Activated CD8-positive, alpha-beta T cell treated with anti-CD3 and anti-CD28 coated beads, Interleukin-2, amount 10 ng/mL, durations not matched to agents 7 days and 5 days (primary cell): ENCODE data around the gene RBFOX2. TPM values are rescaled to one million over a fixed set of nuclear protein-coding genes. Genes with fewer than 3 reads are reported as not detected.

ENCODE experiments used
- ATAC-seq: fragments of 150-1000 bp; cut with Tn5 transposase; one replicate; pipeline ENCODE4 v1.10.0; 2021; ENCODE audit warnings: moderate library complexity
- CTCF ChIA-PET: fragments of 350-600 bp; sonication (Branson Sonifier 250); formaldehyde crosslinking; loops from one replicate; lab custom pipeline; 2021; ENCODE audit warnings: antibody characterized with exemption; lab: Charles Lee
- POLR2A ChIA-PET: fragments of 350-600 bp; sonication (Branson Sonifier 250); formaldehyde crosslinking; loops from one replicate; lab custom pipeline; 2021; ENCODE audit warnings: antibody characterized with exemption; lab: Charles Lee
- DNase-seq: peaks from one replicate; pipeline ENCODE4 v3.0.0-alpha.2; 2020
- H3K27ac Mint-ChIP-seq: one replicate; pipeline ENCODE4 v1.8.0; 2021; ENCODE audit warnings: mild to moderate bottlenecking, mixed read lengths
- H3K27me3 Mint-ChIP-seq: one replicate; pipeline ENCODE4 v1.8.0; 2021; ENCODE audit warnings: low read depth, mixed read lengths
- H3K36me3 Mint-ChIP-seq: one replicate; pipeline ENCODE4 v1.8.0; 2021; ENCODE audit warnings: low read depth, mixed read lengths
- H3K4me1 Mint-ChIP-seq: one replicate; pipeline ENCODE4 v1.8.0; 2021; ENCODE audit warnings: low read depth, mixed read lengths
- H3K4me3 Mint-ChIP-seq: one replicate; pipeline ENCODE4 v1.8.0; 2021; ENCODE audit warnings: mild to moderate bottlenecking, mixed read lengths
- H3K9me3 Mint-ChIP-seq: one replicate; pipeline ENCODE4 v1.8.0; 2022; ENCODE audit warnings: mixed read lengths; ENCODE audit not compliant: insufficient read depth
- total RNA-seq, 2 experiments: library from RNA; stranded (reverse); gene quantifications; one replicate each; pipeline ENCODE4 v1.2.3, GENCODE V29; 2021

RBFOX2 gene
- total RNA-seq, 2 experiments from 2014 or later, result 0.03 to 0.37 TPM

DNA sequence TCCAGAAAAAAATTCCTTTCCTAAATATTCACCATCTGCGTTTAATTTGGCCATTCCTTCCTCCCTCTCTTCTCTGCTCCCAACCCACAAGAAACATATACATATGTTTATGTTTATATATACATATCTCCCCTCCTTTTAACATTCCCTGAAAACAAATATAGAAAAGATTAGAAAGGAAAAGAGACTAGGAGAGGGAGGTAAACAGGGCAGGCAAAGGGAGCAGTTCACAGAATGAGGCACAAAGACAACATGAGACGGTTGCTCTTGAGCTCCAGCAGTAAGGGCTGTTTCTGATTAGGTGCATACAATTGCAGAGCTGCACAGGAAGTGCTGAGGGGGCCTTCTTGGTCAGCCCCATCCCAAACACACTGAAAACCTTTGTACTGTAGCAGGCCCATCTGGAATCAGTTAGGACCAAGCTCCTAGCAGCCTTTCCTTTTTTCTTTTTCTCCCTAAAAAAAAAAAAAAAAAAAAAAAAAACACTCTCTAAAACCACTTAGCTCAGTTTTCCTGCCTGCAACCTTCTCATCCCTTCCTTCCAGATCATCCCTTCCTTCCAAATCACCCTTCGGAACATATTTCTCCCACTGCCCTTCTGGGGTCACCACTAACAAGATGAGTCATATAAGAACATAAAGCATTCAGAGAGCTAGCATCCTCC is 57.0 kb downstream of the RBFOX2 start:
- POLR2A ChIA-PET, result no interaction called here
- no peaks in the 10 kb centered on the region for H3K4me1 Mint-ChIP-seq

DNA sequence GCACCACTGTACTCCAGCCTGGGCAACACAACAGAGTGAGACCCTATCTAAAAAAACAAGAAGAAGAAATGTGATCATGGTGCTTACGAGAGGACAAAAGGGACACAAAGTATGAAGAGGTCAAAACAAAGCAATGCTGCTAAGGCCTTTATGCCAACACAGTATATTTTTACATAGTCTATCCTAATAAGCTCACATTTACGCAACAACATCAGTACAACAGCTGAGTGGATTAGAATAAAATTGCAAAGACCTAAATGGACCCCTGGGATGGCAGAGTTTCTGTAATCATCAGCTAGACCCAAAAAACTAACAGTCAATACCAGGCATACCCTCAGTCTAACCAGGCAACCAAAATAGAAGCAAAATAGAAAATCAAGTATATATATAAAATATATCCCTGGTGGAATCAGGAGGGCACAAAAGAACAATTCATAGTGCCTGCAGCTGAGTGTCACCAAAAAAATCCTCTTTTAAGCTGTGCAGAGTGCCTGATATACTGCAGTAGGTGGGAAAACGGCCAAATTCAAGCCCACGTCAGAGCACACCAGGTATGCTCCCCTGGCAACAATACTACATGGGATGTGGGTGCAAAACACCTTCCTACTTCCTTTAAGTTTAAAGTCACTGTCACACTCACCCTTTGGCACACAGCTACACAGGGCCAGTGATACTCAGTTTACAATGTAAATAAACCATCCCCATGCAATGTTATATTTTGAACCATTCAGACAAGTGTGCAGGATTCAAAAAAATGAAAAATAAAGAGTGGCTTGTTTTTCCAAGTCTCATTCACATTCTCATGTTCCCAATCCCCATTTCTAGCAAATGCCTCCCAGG is 57.8 kb downstream of the RBFOX2 start:
- Mint-ChIP-seq H3K27me3 (peaks cover 14% of the 10 kb centered on the region), H3K9me3 (no peaks in the 10 kb centered on the region), H3K4me1 (no peaks in the 10 kb centered on the region), H3K36me3 (no peaks in the 10 kb centered on the region), H3K27ac (no peak overlapping the region), H3K4me3 (no peak overlapping the region)
- ChIA-PET POLR2A (no interaction called here), CTCF (interaction anchor here (5.4 kb wide), 1 partner anchor 95 kb away, joined by 15 read pairs; no protein-coding TSS in a partner anchor)
- DNase-seq (no peak), ATAC-seq (no peak)

More for the DNA sequence above, 57.0 kb downstream of the RBFOX2 start:
- no peak for DNase-seq
- no peak overlapping the region for H3K27ac Mint-ChIP-seq
- H3K36me3 Mint-ChIP-seq, result no peaks in the 10 kb centered on the region
- H3K4me3 Mint-ChIP-seq, result no peak overlapping the region
- no peak for ATAC-seq
- CTCF ChIA-PET, result interaction anchor here (5.4 kb wide), 1 partner anchor 94 kb away, joined by 15 read pairs; no protein-coding TSS in a partner anchor
- H3K27me3 Mint-ChIP-seq, result peaks cover 15% of the 10 kb centered on the region
- no peaks in the 10 kb centered on the region for H3K9me3 Mint-ChIP-seq

DNA sequence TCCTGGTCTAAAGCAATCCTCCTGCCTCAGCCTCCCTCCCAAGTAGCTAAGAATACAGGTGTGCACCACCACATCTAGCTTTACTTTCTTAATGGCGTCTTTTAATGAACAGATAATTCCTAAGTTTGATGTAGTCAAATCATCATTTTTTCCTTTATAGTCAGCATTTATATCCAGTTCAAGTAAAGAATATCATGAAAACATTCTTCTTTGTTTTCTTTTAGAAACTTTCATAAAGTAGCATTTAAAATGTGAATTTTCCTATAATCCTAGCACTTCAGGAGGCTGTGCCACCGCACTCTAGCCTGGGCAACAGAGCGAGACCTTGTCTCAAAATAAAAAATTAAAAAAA is 61.6 kb downstream of the RBFOX2 start:
- no peak overlapping the region for H3K27ac Mint-ChIP-seq
- H3K36me3 Mint-ChIP-seq, result no peaks in the 10 kb centered on the region
- no peaks in the 10 kb centered on the region for H3K9me3 Mint-ChIP-seq
- peaks cover 14% of the 10 kb centered on the region for H3K27me3 Mint-ChIP-seq
- ATAC-seq (no peak), DNase-seq (no peak)
- ChIA-PET CTCF (interaction anchor here (1.4 to 5.4 kb wide), 3 partner anchors 12 to 157 kb away, joined by 3 to 15 read pairs (median 5); no protein-coding TSS in a partner anchor), POLR2A (interaction anchor here (1.0 kb wide), 1 partner anchor 16 kb away, joined by 3 read pairs; no protein-coding TSS in a partner anchor)
- H3K4me3 Mint-ChIP-seq, result no peak overlapping the region
- no peaks in the 10 kb centered on the region for H3K4me1 Mint-ChIP-seq

DNA sequence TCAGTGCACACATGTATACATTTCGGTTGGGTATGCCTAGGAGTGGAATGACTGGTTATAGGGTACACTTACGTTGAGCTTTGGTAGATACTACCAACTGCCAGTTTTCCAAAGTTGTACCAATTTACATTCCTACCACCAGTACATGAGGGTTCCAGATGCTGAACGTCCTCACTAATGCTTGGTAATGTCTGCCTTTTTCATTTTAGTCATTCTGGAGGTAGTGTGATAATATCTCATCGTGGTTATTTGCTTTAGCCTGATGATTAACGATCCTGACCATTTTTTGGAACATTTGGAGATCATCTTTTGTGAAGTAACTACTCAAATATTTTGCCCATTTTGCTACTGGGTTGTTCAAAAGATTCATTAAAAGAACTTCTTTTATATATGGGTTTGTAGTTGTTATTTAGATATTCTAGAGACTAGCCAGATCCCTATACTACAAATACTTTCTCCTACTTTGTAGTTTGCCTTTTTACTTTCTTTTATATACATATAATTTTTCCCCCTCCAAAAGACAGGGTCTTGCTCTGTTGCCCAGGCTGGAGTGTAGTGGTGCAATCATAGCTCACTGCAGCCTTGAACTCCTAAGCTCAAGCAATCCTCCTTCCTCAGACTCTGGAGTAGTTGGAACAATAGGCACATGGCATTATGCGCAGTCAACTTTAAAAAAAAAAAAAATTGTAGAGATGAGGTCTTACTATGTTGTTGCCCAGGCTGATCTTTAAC is 62.1 kb downstream of the RBFOX2 start:
- ChIA-PET POLR2A (interaction anchor here (1.0 kb wide), 1 partner anchor 15 kb away, joined by 3 read pairs; no protein-coding TSS in a partner anchor), CTCF (interaction anchor here (1.4 to 5.4 kb wide), 4 partner anchors 12 to 158 kb away, joined by 3 to 15 read pairs (median 4); no protein-coding TSS in a partner anchor)
- H3K27me3 Mint-ChIP-seq, result peaks cover 14% of the 10 kb centered on the region

DNA sequence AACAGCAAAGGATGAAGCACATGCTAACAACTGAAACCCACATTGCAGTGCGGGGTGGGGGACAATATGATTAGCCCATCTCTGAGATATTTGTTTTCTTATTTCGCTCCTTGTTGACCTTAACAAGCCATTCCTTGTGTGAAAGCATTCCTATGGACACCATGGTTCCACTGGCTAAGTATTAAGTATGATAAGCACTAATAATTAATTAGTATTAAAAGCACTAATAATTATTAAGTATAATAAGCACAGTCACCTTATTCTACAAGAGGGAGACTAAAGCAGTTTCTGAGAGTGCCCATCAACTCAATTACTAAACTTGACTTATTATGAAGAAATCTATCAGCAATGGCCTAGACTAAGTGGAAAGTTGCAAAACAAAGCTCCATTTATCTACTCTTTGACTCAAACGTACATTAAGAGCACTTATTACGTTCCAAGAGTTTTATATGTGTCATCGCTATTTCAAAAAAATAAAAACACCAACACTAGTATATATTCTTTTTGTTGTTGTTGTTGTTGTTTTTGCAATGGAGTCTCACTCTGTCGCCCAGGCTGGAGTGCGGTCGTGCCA is 65.3 kb downstream of the RBFOX2 start:
- Mint-ChIP-seq H3K4me1 (no peaks in the 10 kb centered on the region), H3K4me3 (no peak overlapping the region), H3K27ac (no peak overlapping the region), H3K27me3 (peaks cover 15% of the 10 kb centered on the region), H3K36me3 (no peaks in the 10 kb centered on the region), H3K9me3 (no peaks in the 10 kb centered on the region)
- POLR2A ChIA-PET, result no interaction called here
- ATAC-seq, result no peak
- DNase-seq, result no peak
- CTCF ChIA-PET, result interaction anchor here (0.9 to 1.5 kb wide), 2 partner anchors 102 kb away, joined by 3 to 4 read pairs; no protein-coding TSS in a partner anchor

More for the DNA sequence above, 62.1 kb downstream of the RBFOX2 start:
- Mint-ChIP-seq H3K4me3 (no peak overlapping the region), H3K27ac (no peak overlapping the region), H3K36me3 (no peaks in the 10 kb centered on the region), H3K9me3 (no peaks in the 10 kb centered on the region), H3K4me1 (no peaks in the 10 kb centered on the region)
- DNase-seq (no peak), ATAC-seq (no peak)

DNA sequence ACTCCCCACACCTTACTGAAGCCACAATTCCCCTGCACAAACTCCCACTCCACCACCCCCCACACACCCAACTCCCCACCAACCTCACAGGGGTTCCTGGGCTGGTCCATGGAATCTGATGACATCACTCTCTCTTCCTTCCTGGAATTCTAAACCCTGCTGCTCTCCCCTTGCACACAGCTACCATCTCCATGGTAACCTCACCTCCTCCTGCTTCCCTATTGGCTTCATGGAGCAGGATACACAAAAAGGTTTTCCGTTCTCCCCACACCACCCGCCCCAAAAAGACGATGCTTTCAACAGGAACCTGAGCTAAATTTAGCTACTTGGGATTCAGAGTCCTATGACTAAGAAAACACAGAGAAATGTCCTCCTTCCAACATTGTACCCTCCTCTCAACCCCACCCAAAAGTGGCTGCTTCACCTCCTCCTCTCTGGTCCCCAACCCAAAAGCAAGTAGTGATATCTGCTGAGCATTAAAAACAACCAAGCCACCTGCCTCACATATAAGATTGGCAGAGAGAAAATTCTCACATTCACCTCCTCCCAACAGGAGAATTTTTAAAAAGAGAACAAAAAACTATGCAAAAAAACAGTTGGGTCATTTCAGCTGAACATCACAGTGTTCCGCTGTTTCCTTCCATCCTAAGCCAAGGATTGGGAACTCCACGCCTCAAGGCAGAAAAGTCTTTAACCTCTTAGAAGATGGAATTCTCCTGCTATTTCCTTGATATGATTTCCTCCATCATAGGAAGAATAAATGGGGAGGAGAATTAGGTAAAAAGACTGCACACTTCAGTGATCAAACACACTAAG is 66.9 kb downstream of the RBFOX2 start:
- Mint-ChIP-seq H3K36me3 (no peaks in the 10 kb centered on the region), H3K27ac (no peak overlapping the region), H3K9me3 (no peaks in the 10 kb centered on the region), H3K4me3 (no peak overlapping the region), H3K27me3 (peaks cover 12% of the 10 kb centered on the region), H3K4me1 (no peaks in the 10 kb centered on the region)
- ChIA-PET CTCF (interaction anchor here (1.5 kb wide), 1 partner anchor 104 kb away, joined by 4 read pairs; no protein-coding TSS in a partner anchor), POLR2A (no interaction called here)
- ATAC-seq (no peak), DNase-seq (no peak)

DNA sequence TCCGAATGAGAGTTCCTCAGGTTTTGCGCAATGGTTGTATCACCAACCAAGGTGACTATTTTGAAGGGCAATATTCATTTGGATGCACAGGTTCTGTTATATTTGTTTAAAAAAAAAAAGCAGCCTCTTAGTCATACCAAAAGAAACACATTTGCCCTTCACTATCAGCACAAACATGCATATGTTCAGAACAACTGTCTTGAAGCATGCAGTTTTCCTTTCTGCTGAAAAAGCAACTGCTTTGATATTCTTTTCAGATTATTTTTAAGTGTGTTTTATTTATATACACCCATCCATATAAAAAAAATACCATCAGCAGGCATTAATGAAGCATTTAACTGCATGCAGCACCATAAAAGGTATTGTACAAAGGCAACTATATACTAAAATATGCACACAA is 67.8 kb downstream of the RBFOX2 start:
- Mint-ChIP-seq H3K36me3 (no peaks in the 10 kb centered on the region), H3K27me3 (peaks cover 11% of the 10 kb centered on the region), H3K4me3 (no peak overlapping the region), H3K4me1 (no peaks in the 10 kb centered on the region), H3K9me3 (no peaks in the 10 kb centered on the region), H3K27ac (no peak overlapping the region)
- ChIA-PET POLR2A (no interaction called here), CTCF (interaction anchor here (0.9 kb wide), 1 partner anchor 105 kb away, joined by 4 read pairs; no protein-coding TSS in a partner anchor)
- no peak for ATAC-seq
- DNase-seq, result no peak

DNA sequence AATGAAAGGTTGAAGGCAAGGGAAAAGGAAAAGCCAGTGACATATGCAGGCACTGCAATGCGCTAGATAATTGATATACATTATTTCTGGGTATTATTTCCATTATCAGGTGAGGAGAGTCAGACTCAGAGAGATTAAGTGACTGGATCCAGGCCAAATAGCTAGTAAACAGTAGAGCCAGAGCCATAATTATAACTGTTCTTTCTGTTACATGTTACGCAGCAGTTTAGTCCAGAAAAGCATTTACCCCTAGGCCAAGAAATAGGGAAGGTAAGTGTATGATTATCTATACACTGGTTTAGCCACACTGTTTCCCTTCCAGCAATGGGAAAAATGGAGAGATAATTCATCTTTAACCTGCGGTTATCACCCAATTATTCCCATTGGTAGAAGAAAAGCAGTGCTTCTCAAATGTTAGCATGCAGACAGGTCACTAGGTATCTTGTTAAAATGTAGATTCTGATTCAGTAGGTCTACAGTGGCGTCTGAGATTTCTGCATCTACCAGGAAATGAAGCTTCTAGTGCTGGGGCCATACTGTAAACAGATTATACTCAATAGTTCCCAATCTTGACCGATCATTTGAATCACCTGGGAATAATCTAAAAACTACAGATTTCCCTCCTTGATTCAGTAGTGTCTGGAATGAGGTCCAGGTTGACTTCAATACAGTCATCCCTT is 69.4 kb downstream of the RBFOX2 start:
- ATAC-seq (no peak), DNase-seq (no peak)
- no peak overlapping the region for H3K4me3 Mint-ChIP-seq
- H3K27me3 Mint-ChIP-seq, result peaks cover 11% of the 10 kb centered on the region
- ChIA-PET POLR2A (no interaction called here), CTCF (no interaction called here)
- no peaks in the 10 kb centered on the region for H3K4me1 Mint-ChIP-seq
- no peak overlapping the region for H3K27ac Mint-ChIP-seq
- no peaks in the 10 kb centered on the region for H3K9me3 Mint-ChIP-seq
- H3K36me3 Mint-ChIP-seq, result no peaks in the 10 kb centered on the region

DNA sequence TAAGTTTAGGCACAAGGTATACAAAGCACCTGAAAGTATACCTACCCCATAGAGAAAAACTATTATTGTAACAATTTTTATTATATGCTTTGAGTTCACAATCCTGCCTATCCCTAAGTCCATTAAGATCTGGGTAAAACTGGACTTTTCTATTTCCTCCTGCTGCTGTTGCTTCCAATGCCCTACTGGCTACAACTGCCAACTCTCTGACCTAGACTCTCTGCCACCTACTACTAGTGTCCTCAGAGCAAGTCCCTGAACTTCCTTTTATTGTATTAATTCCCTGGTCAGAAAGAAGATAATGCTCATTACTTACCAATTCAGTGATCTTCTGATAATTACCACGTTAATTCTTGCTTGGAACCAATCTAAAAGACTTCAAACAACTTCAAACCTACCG is 70.3 kb downstream of the RBFOX2 start:
- DNase-seq, result no peak
- ChIA-PET POLR2A (no interaction called here), CTCF (no interaction called here)
- no peaks in the 10 kb centered on the region for H3K9me3 Mint-ChIP-seq
- no peaks in the 10 kb centered on the region for H3K4me1 Mint-ChIP-seq
- peaks cover 11% of the 10 kb centered on the region for H3K27me3 Mint-ChIP-seq
- ATAC-seq, result no peak
- H3K36me3 Mint-ChIP-seq, result no peaks in the 10 kb centered on the region
- no peak overlapping the region for H3K4me3 Mint-ChIP-seq
- H3K27ac Mint-ChIP-seq, result no peak overlapping the region

DNA sequence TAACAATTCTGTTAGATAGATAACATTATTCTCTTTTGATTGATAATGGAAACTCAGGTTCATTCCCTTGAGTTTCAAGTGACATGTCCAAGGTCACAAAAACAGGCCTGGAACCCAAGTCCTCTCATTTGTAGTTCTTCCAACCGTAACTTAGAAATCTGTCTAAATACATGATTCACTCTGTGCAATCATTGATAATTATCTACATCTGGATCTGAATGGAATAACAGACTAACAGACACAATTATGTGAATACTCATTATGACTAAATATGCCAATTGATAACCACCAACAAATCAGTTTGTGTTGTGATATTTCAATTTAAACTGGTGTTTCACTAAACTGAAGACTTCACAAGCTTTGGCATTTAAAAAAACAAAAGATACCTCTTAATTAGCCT is 71.0 kb downstream of the RBFOX2 start:
- no peak for DNase-seq
- Mint-ChIP-seq H3K9me3 (no peaks in the 10 kb centered on the region), H3K36me3 (no peaks in the 10 kb centered on the region), H3K27me3 (peaks cover 11% of the 10 kb centered on the region), H3K4me3 (no peak overlapping the region), H3K27ac (no peak overlapping the region), H3K4me1 (no peaks in the 10 kb centered on the region)
- POLR2A ChIA-PET, result no interaction called here
- no peak for ATAC-seq
- CTCF ChIA-PET, result interaction anchor here (0.9 kb wide), 1 partner anchor 10 kb away, joined by 3 read pairs; no protein-coding TSS in a partner anchor
